Calu3 (cell line): Measurements from ENCODE around the gene PDXDC1. TPM values are rescaled to one million over a fixed set of nuclear protein-coding genes. Genes with fewer than 3 reads are reported as not detected.
"Not testable (repeated sequence)": the region's sequence is repeated elsewhere in the genome, so short reads cannot be mapped to it uniquely, and the experiment has no call there.

Experiments used
- BruUV-seq: library from RNA; stranded (reverse); fragments of 400-500 nt; replicated peaks from 2 replicates; lab custom pipeline; 2021; lab: Mats Ljungman, UMichigan
- CTCF ChIA-PET: fragments of 300-600 bp; sonication (Branson Sonifier 250); formaldehyde crosslinking; loops from one replicate; lab custom pipeline; 2022; ENCODE audit warnings: antibody characterized with exemption; lab: Charles Lee
- DNase-seq: peaks from one replicate; pipeline ENCODE4 v3.0.0; 2022
- H3K27ac Mint-ChIP-seq: one replicate; pipeline ENCODE4 v1.8.0; 2022; ENCODE audit warnings: mixed read lengths; ENCODE audit not compliant: unreplicated experiment
- H3K27me3 Mint-ChIP-seq: one replicate; pipeline ENCODE4 v1.8.0; 2022; ENCODE audit warnings: mixed read lengths; ENCODE audit not compliant: unreplicated experiment
- H3K36me3 Mint-ChIP-seq: one replicate; pipeline ENCODE4 v1.8.0; 2022; ENCODE audit warnings: mild to moderate bottlenecking, moderate library complexity, mixed read lengths; ENCODE audit not compliant: insufficient read depth, unreplicated experiment
- H3K4me1 Mint-ChIP-seq: one replicate; pipeline ENCODE4 v1.8.0; 2022; ENCODE audit warnings: mild to moderate bottlenecking, low read depth, mixed read lengths; ENCODE audit not compliant: unreplicated experiment
- H3K4me3 Mint-ChIP-seq: one replicate; pipeline ENCODE4 v1.8.0; 2022; ENCODE audit warnings: mild to moderate bottlenecking, low read depth, moderate library complexity, mixed read lengths; ENCODE audit not compliant: unreplicated experiment
- H3K9me3 Mint-ChIP-seq: one replicate; pipeline ENCODE4 v1.8.0; 2022; ENCODE audit warnings: low read depth, mixed read lengths; ENCODE audit not compliant: unreplicated experiment
- intact Hi-C: fragments of 100-400 bp; cut with micrococcal nuclease; formaldehyde crosslinking; loops from one replicate; pipeline ENCODE4 v1.10.0; 2022; ENCODE audit not compliant: unreplicated experiment
- total RNA-seq: library from RNA; stranded (reverse); gene quantifications from 2 replicates; pipeline ENCODE4 v1.2.3, GENCODE V29; 2022

PDXDC1 gene
- total RNA-seq, 1 experiment from 2014 or later: 171 TPM

GRCh38 chr16:15093955-15094827 lies 119.4 kb downstream of the PDXDC1 start, which contains the start of gene RRN3:
RRN3 (minus strand) TSS chr16:15094272; CDS start chr16:15094233, 39 bp downstream.
- peak within 1 kb of the TSS; percentile 93 for H3K27ac Mint-ChIP-seq
- CTCF ChIA-PET: interaction anchor here (1.0 to 1.7 kb wide), 2 partner anchors 22 to 37 kb away, joined by 3 read pairs; no protein-coding TSS in a partner anchor
- BruUV-seq: TSS peak; percentile 94
- intact Hi-C loops, H3K27me3 Mint-ChIP-seq, H3K9me3 Mint-ChIP-seq: not testable (repeated sequence)
- H3K4me3 Mint-ChIP-seq: peak within 1 kb of the TSS; percentile 94
- peaks cover 46% of the 10 kb centered on the region for H3K36me3 Mint-ChIP-seq
- DNase-seq: peak; percentile 96
- peaks cover 13% of the 10 kb centered on the region for H3K4me1 Mint-ChIP-seq

DNA sequence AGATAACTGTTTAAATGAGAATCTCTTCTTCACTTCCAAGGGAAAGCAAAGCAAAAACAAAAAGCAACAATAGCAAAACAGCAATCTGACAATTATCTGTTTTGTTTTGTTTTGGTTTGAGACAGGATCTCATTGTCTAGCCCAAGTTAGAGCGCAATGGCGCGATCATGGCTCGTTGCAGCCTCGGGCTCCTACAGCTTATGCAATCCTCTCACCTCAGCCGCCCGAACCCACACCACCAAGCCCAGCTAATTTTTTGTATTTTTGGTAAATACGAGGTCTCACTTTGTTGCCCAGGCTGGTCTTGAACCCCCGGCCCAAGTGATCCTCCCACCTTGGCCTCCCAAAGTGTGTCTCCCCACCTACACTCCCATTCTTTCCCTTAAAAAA lies 121.8 kb downstream of the PDXDC1 start:
- DNase-seq, intact Hi-C loops, H3K27ac Mint-ChIP-seq, BruUV-seq, CTCF ChIA-PET, H3K4me3 Mint-ChIP-seq, H3K9me3 Mint-ChIP-seq, H3K27me3 Mint-ChIP-seq: not testable (repeated sequence)
- peaks cover 26% of the 10 kb centered on the region for H3K36me3 Mint-ChIP-seq
- H3K4me1 Mint-ChIP-seq: peaks cover 13% of the 10 kb centered on the region

GRCh38 chr16:15099366-15099909 lies 124.6 kb downstream of the PDXDC1 start:
- H3K27me3 Mint-ChIP-seq, intact Hi-C loops, H3K27ac Mint-ChIP-seq, DNase-seq, H3K4me1 Mint-ChIP-seq, H3K4me3 Mint-ChIP-seq, H3K9me3 Mint-ChIP-seq, BruUV-seq, CTCF ChIA-PET, H3K36me3 Mint-ChIP-seq: not testable (repeated sequence)

- intact Hi-C loops, H3K4me1 Mint-ChIP-seq, H3K36me3 Mint-ChIP-seq, CTCF ChIA-PET, BruUV-seq, H3K27ac Mint-ChIP-seq, H3K4me3 Mint-ChIP-seq, H3K27me3 Mint-ChIP-seq, DNase-seq, H3K9me3 Mint-ChIP-seq: not testable (repeated sequence)
Measured at GRCh38 chr16:15100372-15100987, 125.7 kb downstream of the PDXDC1 start.

- CTCF ChIA-PET, H3K36me3 Mint-ChIP-seq, H3K4me3 Mint-ChIP-seq, H3K27ac Mint-ChIP-seq, BruUV-seq, H3K27me3 Mint-ChIP-seq, intact Hi-C loops, DNase-seq, H3K9me3 Mint-ChIP-seq, H3K4me1 Mint-ChIP-seq: not testable (repeated sequence)
Measured at GRCh38 chr16:15127641-15128425, 153.0 kb downstream of the PDXDC1 start.

DNA sequence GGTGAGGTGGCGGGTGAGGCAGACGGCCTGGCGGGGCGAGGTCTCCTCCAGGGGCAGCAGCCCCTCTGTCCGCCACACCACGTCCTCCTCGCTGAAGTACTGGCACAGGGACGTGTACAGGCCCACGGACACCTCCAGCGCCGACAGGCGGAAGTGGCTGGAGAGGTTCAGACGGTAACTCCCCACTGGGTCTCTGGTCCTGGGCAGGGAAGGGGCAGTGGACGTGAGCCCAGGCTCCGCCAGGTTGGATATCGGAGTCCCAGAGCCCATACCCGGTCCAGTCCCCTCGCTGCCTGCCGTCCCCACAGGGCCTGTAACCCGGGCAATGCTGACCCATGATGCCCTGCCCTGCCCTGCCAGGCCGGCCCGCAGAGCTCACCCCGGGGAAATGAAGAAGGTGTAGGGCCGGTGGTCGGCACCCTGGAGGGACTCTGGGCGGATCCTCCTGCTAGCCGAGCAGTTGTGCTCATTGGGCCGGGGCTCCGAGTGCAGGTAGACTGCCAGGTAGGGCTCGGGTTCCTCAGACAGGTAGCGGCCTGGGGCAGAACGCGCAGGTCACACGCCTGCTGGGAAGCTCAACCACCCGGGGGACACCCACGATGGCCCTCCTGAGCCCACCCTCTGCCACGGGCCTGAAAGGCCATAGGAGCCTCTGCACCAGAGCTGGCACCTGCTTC lies 155.6 kb downstream of the PDXDC1 start:
- H3K4me3 Mint-ChIP-seq, CTCF ChIA-PET, H3K27ac Mint-ChIP-seq, DNase-seq, H3K4me1 Mint-ChIP-seq, H3K36me3 Mint-ChIP-seq, H3K27me3 Mint-ChIP-seq, intact Hi-C loops, H3K9me3 Mint-ChIP-seq, BruUV-seq: not testable (repeated sequence)

DNA sequence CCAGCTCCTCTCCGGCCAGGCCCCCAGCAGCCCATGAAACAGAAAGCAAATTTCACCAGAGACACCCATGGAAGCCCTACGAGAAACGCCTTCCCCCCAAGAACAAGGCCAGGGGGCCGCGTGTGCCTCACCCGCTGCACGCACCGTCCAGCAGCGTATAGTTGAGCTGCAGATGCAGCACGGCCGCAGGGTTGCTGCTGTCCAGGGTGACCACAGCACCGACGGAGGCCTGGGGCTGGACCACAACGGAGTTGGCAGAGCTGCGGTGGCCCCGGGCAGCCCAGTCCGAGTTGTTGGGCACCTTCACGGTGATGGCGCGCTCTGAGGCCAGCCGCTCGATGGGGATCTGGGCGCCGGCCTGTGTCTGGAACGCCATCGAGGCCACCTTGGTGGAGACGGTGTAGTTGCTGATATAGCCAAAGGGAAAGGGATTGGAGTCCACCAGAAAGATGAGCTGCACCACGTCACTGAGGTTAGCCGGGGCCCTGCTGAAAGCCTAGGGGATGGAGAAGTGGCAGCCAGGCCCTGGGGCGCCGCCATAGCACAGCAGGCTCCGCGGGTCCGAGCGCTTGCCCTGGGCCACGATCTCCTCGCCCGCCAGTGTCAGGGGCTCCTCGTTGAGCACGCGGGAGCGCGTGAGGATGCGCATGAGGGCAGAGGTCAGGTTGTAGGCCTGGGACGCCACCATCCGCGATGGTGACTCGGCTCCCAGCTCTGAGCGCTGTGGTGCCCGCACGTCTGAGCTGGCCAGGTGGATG lies 156.3 kb downstream of the PDXDC1 start:
- not testable (repeated sequence) for H3K27ac Mint-ChIP-seq

DNA sequence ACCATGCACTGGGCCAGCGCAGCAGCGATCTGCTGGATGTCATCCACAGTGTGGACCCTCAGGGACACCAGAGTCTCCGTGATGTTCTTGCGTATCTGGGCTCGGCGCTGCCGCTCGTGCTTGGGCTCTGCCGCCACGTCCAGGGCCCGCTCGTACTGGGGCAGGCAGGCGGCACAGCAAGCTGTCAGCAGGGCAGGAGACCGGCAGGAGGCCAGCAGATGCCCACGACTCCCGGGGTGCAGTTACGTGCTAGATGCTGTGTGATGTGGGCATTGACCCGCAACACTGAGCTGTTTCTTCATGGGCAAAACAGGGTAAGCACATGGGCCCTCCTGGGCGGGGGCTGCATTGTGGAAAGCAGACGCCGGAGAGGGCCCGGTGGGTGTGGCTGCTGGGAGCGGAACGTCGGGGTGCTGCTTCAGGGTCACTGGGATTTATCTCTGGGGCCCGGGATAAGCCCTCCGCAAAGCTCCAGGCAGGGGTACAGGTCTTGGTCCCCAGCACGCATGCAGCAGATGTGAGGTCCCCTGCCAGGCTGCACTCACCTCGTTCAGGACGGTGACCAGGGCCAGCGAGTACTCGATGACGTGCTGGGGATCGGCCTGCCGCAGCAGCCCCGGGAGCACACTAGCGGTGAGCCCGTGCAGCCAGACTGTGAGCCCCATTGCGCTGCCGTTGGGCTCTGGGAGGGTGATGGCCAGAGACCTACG lies 158.0 kb downstream of the PDXDC1 start:
- intact Hi-C loops, H3K9me3 Mint-ChIP-seq, H3K27ac Mint-ChIP-seq, CTCF ChIA-PET, H3K4me3 Mint-ChIP-seq, BruUV-seq, DNase-seq, H3K36me3 Mint-ChIP-seq, H3K27me3 Mint-ChIP-seq, H3K4me1 Mint-ChIP-seq: not testable (repeated sequence)

More for the DNA sequence above, 156.3 kb downstream of the PDXDC1 start:
- DNase-seq, H3K9me3 Mint-ChIP-seq, BruUV-seq, H3K4me3 Mint-ChIP-seq, CTCF ChIA-PET, H3K27me3 Mint-ChIP-seq, intact Hi-C loops, H3K36me3 Mint-ChIP-seq, H3K4me1 Mint-ChIP-seq: not testable (repeated sequence)
